Activated T-helper 1 cell treated with anti-CD3 and anti-CD28 coated beads, Interleukin-12 subunit alpha, Interleukin-12 subunit beta, Interleukin-2, Interleukin-4 antibody, amounts not matched to agents 30 ng/mL and 10 ng/mL and 1 ng/mL, durations not matched to agents 14 hours and 24 hours and 36 hours (primary cell): ENCODE data around the gene CD3G. TPM values are rescaled to one million over a fixed set of nuclear protein-coding genes. Genes with fewer than 3 reads are reported as not detected.

ENCODE experiments used
- DNase-seq: peaks from one replicate; pipeline ENCODE4 v3.0.0; 2021; ENCODE audit warnings: low spot score
- H3K27ac Mint-ChIP-seq: one replicate; pipeline ENCODE4 v1.8.0; 2021; ENCODE audit warnings: mild to moderate bottlenecking, mixed read lengths
- H3K27me3 Mint-ChIP-seq: one replicate; pipeline ENCODE4 v1.8.0; 2022; ENCODE audit warnings: mild to moderate bottlenecking, moderate library complexity, mixed read lengths; ENCODE audit not compliant: insufficient read depth
- H3K36me3 Mint-ChIP-seq: one replicate; pipeline ENCODE4 v1.8.0; 2021; ENCODE audit warnings: low read depth, mixed read lengths
- H3K4me1 Mint-ChIP-seq: one replicate; pipeline ENCODE4 v1.8.0; 2021; ENCODE audit warnings: low read depth, mixed read lengths
- H3K4me3 Mint-ChIP-seq: one replicate; pipeline ENCODE4 v1.8.0; 2021; ENCODE audit warnings: mild to moderate bottlenecking, moderate library complexity, mixed read lengths
- H3K9me3 Mint-ChIP-seq: one replicate; pipeline ENCODE4 v1.8.0; 2021; ENCODE audit warnings: mixed read lengths
- intact Hi-C: fragments of 100-400 bp; cut with micrococcal nuclease; formaldehyde crosslinking; loops from one replicate; pipeline ENCODE4 v1.15.1; 2024
- total RNA-seq: library from RNA; stranded (reverse); gene quantifications from 2 replicates; pipeline ENCODE4 v1.2.3, GENCODE V29; 2022

CD3G gene
- total RNA-seq, 1 donor from 2014 or later: 134 TPM

- Mint-ChIP-seq H3K9me3 (no peaks in the 10 kb centered on the region), H3K4me3 (no peak overlapping the region), H3K4me1 (peaks cover 81% of the 10 kb centered on the region), H3K36me3 (peaks cover 77% of the 10 kb centered on the region), H3K27me3 (no peaks in the 10 kb centered on the region), H3K27ac (peak overlapping the region; percentile 69)
- DNase-seq: no peak
- intact Hi-C loops: no loop called here
Observed at GRCh38 chr11:118312328-118312727, 31.8 kb upstream of the CD3G start.

GRCh38 chr11:118313242-118313641 lies 30.9 kb upstream of the CD3G start:
- H3K4me1 Mint-ChIP-seq: peaks cover 79% of the 10 kb centered on the region
- H3K36me3 Mint-ChIP-seq: peaks cover 68% of the 10 kb centered on the region
- no peaks in the 10 kb centered on the region for H3K9me3 Mint-ChIP-seq
- H3K27me3 Mint-ChIP-seq: no peaks in the 10 kb centered on the region
- intact Hi-C loops: no loop called here
- H3K4me3 Mint-ChIP-seq: no peak overlapping the region
- DNase-seq: no peak
- no peak overlapping the region for H3K27ac Mint-ChIP-seq

GRCh38 chr11:118314988-118315411 lies 29.1 kb upstream of the CD3G start:
- intact Hi-C loops: no loop called here
- Mint-ChIP-seq H3K27me3 (no peaks in the 10 kb centered on the region), H3K9me3 (no peaks in the 10 kb centered on the region), H3K36me3 (peaks cover 62% of the 10 kb centered on the region), H3K4me1 (peaks cover 81% of the 10 kb centered on the region), H3K27ac (peak overlapping the region; percentile 86), H3K4me3 (no peak overlapping the region)
- DNase-seq: no peak

- H3K4me3 Mint-ChIP-seq: no peak overlapping the region
- H3K27ac Mint-ChIP-seq: no peak overlapping the region
- H3K4me1 Mint-ChIP-seq: peaks cover 72% of the 10 kb centered on the region
- no peaks in the 10 kb centered on the region for H3K9me3 Mint-ChIP-seq
- no peaks in the 10 kb centered on the region for H3K27me3 Mint-ChIP-seq
- intact Hi-C loops: no loop called here
- H3K36me3 Mint-ChIP-seq: peaks cover 39% of the 10 kb centered on the region
- DNase-seq: no peak
Observed at GRCh38 chr11:118318124-118318523, 26.0 kb upstream of the CD3G start.

- Mint-ChIP-seq H3K27me3 (no peaks in the 10 kb centered on the region), H3K4me3 (no peak overlapping the region), H3K27ac (no peak overlapping the region), H3K36me3 (peaks cover 41% of the 10 kb centered on the region), H3K9me3 (no peaks in the 10 kb centered on the region), H3K4me1 (peaks cover 69% of the 10 kb centered on the region)
- intact Hi-C loops: no loop called here
- DNase-seq: no peak
Observed at GRCh38 chr11:118318581-118319336, 25.4 kb upstream of the CD3G start.

GRCh38 chr11:118319337-118319707 lies 24.8 kb upstream of the CD3G start:
- intact Hi-C loops: no loop called here
- Mint-ChIP-seq H3K36me3 (peaks cover 35% of the 10 kb centered on the region), H3K27ac (peak overlapping the region; percentile 37), H3K9me3 (no peaks in the 10 kb centered on the region), H3K27me3 (no peaks in the 10 kb centered on the region), H3K4me1 (peaks cover 64% of the 10 kb centered on the region), H3K4me3 (no peak overlapping the region)
- no peak for DNase-seq

GRCh38 chr11:118320515-118320914 lies 23.6 kb upstream of the CD3G start:
- H3K27me3 Mint-ChIP-seq: no peaks in the 10 kb centered on the region
- peaks cover 29% of the 10 kb centered on the region for H3K36me3 Mint-ChIP-seq
- intact Hi-C loops: no loop called here
- H3K4me1 Mint-ChIP-seq: peaks cover 57% of the 10 kb centered on the region
- no peak overlapping the region for H3K27ac Mint-ChIP-seq
- no peaks in the 10 kb centered on the region for H3K9me3 Mint-ChIP-seq
- no peak for DNase-seq
- H3K4me3 Mint-ChIP-seq: no peak overlapping the region

GRCh38 chr11:118321386-118322082 lies 22.6 kb upstream of the CD3G start:
- no peak for DNase-seq
- intact Hi-C loops: no loop called here
- no peak overlapping the region for H3K27ac Mint-ChIP-seq
- no peak overlapping the region for H3K4me3 Mint-ChIP-seq
- peaks cover 25% of the 10 kb centered on the region for H3K36me3 Mint-ChIP-seq
- H3K27me3 Mint-ChIP-seq: no peaks in the 10 kb centered on the region
- H3K4me1 Mint-ChIP-seq: peaks cover 47% of the 10 kb centered on the region
- no peaks in the 10 kb centered on the region for H3K9me3 Mint-ChIP-seq

GRCh38 chr11:118322721-118323120 lies 21.4 kb upstream of the CD3G start:
- peaks cover 37% of the 10 kb centered on the region for H3K4me1 Mint-ChIP-seq
- H3K36me3 Mint-ChIP-seq: peaks cover 20% of the 10 kb centered on the region
- no peak for DNase-seq

GRCh38 chr11:118325283-118325682 lies 18.9 kb upstream of the CD3G start:
- Mint-ChIP-seq H3K4me3 (no peak overlapping the region), H3K27me3 (peaks cover 3% of the 10 kb centered on the region), H3K36me3 (peaks cover 14% of the 10 kb centered on the region), H3K9me3 (no peaks in the 10 kb centered on the region), H3K4me1 (peaks cover 13% of the 10 kb centered on the region), H3K27ac (no peak overlapping the region)
- intact Hi-C loops: no loop called here
- DNase-seq: no peak

More at GRCh38 chr11:118322721-118323120, 21.4 kb upstream of the CD3G start:
- Mint-ChIP-seq H3K9me3 (no peaks in the 10 kb centered on the region), H3K4me3 (no peak overlapping the region), H3K27ac (no peak overlapping the region), H3K27me3 (no peaks in the 10 kb centered on the region)
- intact Hi-C loops: no loop called here

GRCh38 chr11:118328745-118329144 lies 15.4 kb upstream of the CD3G start:
- no peak overlapping the region for H3K27ac Mint-ChIP-seq
- no peaks in the 10 kb centered on the region for H3K4me1 Mint-ChIP-seq
- no peak for DNase-seq
- no peak overlapping the region for H3K4me3 Mint-ChIP-seq
- intact Hi-C loops: no loop called here
- H3K9me3 Mint-ChIP-seq: no peaks in the 10 kb centered on the region
- peaks cover 9% of the 10 kb centered on the region for H3K36me3 Mint-ChIP-seq
- peaks cover 3% of the 10 kb centered on the region for H3K27me3 Mint-ChIP-seq

GRCh38 chr11:118334745-118335144 lies 9.4 kb upstream of the CD3G start:
- Mint-ChIP-seq H3K27ac (peak overlapping the region; percentile 66), H3K27me3 (no peaks in the 10 kb centered on the region), H3K4me3 (peak overlapping the region; percentile 65), H3K4me1 (peaks cover 40% of the 10 kb centered on the region), H3K9me3 (no peaks in the 10 kb centered on the region), H3K36me3 (peaks cover 22% of the 10 kb centered on the region)
- no peak for DNase-seq
- intact Hi-C loops: no loop called here

GRCh38 chr11:118338637-118339061 lies 5.5 kb upstream of the CD3G start:
- peaks cover 68% of the 10 kb centered on the region for H3K4me1 Mint-ChIP-seq
- H3K27me3 Mint-ChIP-seq: no peaks in the 10 kb centered on the region
- no peaks in the 10 kb centered on the region for H3K9me3 Mint-ChIP-seq
- peak overlapping the region; percentile 90 for H3K4me3 Mint-ChIP-seq
- peaks cover 42% of the 10 kb centered on the region for H3K36me3 Mint-ChIP-seq
- peak overlapping the region; percentile 99 for H3K27ac Mint-ChIP-seq
- intact Hi-C loops: loop anchor here (1.0 kb wide), 2 partner anchors 86 to 97 kb away; partner anchors contain the start of gene MPZL3
- DNase-seq: peak; percentile 86
